ENCODE data around the gene OR7C1.
"Not testable (repeated sequence)": the region's sequence is repeated elsewhere in the genome, so short reads cannot be mapped to it uniquely, and the experiment has no call there.

Gene OR7C1

DNA sequence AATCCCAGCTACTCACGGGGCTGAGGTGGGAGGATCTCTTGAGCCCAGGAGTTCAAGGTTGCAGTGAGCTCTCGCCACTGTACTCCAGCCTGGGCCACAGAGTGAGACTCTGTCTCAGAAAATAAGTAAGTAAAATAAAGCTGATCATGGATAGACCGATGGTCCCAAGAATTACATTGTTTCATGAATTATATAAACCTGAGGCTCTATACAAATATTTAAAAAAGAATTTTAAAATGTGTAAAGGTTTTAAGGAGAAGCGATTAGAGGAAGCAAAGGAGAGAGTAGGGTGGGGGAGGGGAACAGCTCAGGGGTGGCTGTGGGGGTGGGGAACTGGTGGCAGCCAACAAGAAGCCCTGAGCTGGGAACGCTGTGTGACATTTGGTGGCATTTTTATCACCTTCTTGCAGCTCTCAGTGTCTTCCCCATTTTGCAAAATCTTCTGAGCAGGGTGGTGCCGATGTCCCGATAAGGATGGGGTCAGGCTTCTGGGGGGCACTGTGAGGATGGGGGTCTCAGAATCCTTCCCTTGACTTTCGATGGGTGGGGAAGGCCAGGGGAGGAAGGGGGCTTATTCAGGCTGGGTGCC is 51.5 kb downstream of the OR7C1 start:
- DNase-seq = peak; percentile 35 to 42

DNA sequence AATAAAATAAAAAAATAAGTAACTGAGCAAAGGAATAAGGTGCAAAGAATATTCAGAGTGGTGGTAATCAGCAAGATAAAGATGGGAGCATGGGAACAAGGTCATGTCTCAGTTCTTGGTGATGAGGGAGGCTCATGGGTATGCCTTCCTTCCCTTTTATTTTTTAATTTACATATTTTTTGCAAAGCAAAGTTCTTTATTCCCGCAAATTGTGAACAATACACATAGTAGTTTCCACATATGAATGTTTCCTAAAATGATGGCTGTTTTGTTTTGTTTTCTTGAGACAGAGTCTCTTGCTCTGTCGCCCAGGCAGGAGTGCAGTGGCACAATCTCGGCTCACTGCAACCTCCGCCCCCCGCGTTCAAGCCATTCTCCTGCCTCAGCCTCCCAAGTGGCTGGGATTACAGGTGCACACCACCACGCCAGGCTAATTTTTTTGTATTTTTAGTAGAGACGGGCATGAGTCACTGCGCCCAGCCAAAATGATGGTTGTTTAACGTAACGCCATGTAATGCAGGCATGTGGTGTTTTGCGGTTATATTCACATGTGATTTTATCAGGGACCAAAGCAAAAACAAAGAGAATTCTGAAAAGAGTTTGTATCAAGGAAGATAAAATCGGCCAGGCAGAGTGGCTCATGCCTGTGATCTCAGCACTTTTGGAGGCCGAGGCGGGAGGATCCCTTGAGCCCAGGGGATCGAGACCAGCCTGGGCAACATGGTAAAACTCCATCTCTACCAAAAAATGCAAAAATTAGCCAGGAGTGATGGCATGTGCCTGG is 52.2 kb downstream of the OR7C1 start:
- DNase-seq = no peak

DNA sequence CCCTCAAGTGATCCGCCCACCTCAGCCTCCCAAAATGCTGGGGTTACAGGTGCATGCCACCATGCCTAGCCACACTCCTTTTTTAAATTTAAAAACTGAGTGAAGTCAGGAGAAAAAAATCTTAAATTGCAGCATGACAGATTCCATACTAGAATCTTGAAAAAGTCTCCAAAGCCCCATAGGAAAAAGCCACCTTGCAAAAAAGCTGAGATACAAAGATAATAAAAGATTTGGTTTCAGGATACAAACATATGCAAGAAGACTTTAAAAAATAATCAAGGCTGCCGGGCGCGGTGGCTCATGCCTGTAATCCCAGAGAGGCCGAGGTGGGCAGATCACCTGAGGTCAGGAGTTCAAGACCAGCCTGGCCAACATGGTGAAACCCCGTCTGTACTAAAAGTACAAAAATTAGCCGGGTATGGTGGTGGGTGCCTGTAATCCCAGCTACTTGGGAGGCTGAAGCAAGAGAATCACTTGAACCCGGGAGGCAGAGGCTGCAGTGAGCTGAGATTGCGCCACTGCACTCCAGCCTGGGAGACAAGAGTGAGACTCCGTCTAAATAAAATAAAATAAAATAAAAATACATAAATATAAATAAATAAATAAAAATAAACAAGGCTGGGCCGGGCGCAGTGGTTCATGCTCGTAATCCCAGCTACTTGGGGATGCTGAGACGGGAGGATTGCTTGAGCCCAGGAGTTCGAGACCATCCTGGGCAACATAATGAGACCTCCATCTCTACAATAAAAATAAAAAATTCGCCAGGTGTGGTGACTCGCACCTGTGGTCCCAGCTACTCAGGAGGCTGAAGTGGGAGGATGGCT is 53.1 kb downstream of the OR7C1 start:
- not testable (repeated sequence) for DNase-seq

DNA sequence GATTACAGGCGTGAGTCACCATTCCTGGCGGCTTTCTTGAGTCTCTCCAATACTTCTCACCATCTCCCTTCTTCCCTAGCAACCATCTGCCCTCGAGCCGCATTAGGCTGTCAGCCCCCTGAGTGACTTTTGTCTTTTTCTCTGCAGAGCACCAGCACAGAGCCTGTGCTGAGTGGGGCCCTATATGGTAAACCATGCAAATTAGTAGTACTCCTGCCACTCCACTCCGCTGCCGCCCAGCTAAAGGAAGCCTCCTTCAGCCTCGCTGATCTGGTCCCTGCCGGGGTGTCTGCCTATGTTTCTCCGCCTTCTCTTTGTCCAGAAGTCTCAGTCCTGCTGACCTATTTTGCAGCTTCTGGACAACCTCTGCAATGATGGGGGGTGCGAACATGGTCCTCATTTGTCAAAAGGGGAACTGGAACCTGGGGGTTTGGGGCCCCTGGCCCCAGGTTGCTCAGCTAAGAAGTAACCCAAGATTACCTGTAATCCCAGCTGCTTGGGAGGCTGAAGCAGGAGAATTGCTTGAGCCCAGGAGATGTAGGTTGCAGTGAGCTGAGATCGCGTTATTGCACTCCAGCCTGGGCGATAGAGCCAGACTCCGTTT is 54.3 kb downstream of the OR7C1 start:
- DNase-seq = not testable (repeated sequence)

DNA sequence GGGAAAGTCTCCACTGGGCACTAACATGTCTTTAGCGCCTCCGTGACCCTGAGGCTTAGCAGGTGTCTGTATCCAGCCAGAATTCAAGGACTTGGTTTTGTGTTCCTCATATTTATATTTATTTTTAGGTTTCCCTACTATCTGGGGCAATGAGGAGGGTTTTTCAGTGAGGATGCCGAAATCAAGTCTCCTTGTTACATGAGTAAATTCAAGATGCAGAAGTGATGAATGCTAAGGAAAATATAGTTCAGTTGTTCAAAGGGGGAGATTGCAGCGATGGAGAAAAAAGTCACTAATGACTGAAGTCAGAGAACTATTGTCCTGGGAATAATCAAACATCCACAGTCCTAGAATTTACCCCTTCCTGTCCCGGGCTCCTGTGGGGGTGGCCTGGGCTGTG is 55.8 kb downstream of the OR7C1 start:
- no peak for DNase-seq

DNA sequence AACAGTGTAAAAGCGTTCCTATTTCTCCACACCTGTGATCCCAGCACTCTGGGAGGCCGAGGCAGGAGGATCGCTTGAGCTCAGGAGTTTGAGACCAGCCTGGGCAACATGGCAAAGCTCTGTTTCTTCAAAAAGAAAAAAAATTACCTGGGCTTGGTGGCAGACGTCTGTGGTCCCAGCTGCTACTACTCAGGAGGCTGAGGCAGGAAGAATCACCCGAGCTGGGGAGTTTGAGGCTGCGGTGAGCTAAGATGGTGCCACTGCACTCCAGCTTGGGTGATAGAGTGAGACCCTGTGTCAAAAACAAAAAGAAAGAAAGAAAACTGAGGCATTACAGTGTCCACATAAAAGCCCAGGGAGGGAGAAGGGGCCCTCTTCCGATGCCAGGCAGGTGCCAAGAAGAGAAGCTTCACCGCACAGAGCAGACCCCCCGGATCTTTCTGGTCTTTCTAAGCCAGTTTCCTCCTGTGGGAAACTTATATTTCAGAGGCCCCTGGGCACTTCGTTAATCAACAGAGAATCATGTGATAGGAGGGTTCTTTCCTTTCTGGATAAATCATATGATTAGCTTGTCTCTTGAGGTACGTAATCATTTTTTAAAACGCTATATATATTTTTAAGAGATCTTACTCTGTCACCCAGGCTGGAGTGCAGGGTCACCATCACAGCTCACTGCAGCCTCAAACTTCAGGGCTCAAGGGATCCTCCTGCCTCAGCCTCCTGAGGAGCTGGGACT is 56.7 kb downstream of the OR7C1 start, which contains the start of gene ADGRE2:
TSS of gene ADGRE2 (minus strand) at position 451 of the 736 bp plus-strand sequence. CDS start 1,804 bp downstream, outside the sequence.
- DNase-seq = not testable (repeated sequence)

DNA sequence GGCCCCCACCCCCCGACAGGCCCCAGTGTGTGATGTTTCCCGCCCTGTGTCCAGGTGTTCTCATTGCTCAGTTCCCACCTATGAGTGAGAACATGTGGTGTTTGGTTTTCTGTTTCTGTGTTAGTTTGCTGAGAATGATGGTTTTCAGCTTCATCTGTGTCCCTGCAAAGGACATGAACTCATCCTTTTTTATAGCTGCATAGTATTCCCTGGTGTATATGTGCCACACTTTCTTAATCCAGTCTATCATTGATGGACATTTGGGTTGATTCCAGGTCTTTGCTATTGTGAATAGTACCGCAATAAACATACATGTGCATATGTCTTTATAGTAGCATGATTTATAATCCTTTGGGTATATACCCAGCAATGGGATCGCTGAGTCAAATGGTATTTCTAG is 57.3 kb downstream of the OR7C1 start:
- not testable (repeated sequence) for DNase-seq

DNA sequence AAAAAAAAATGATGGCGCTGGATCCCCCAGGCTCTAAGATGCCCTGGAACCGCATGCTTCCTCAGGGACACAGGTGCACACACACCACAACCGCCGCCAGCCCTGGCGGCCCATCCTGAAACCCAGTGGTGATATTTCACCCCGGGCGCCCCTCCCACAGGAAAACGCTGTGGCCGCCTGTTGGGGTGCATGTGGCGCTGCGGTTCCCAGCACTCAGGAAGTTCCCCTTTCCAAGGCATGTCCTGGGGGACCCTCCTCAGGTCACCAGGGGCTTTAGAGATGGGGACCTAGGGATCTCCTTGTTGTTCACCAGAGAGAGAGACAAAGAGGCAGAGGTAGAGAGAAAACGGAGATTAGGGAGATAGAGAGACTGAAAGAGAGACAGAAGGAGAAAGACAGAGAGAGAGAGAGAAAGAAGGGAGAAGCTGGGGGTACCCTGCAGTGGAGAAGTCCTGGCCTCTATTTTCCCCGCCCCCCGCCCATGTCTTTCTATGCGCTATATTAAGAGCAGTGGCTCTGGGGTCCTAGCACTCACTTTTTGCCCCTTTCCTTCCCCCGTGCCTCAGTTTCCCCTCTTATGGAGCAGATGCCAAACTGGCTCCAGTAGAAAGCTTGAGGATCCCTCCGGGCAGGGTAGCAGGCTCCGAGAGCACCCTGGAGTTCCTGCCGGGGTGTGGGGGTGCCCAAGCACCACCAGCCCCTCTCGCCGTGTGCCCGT is 59.0 kb downstream of the OR7C1 start:
- peak; percentile 52 to 55 for DNase-seq

DNA sequence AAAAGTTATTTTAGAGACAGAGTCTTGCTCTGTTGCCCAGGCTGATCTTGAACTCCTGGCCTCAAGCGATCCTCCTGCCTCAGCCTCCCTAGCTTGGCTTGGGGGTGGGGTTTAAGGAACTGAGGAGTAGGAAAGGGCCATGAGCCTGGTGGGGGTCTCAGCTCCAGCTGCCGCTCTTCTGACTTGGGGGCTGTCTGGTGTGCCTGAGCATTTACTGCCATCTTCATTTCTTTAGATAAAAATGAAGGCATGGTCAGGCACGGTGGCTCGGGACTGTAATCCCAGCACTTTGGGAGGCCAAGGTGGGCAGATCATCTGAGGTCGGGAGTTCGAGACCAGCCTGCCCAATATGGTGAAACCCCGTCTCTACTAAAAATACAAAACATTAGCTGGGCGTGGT is 59.7 kb downstream of the OR7C1 start:
- not testable (repeated sequence) for DNase-seq

DNA sequence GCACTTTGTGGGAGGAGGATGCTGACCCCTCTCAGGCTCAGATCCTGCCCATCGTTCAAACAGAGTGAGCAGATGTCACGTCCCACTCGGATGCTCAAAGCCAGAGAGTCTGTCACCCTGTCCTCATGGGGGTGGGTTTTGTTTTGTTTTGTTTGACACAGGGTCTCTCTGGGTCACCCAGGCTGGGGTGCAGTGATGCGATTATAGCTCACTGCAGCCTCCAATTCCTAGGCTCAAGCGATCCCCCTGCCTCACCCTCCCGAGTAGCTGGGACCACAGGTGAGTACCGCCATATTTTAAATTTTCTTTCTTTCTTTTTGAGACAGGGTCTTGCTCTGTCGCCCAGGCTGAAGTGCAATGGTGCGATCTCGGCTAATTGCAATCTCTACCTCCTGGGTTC is 60.6 kb downstream of the OR7C1 start:
- no peak for DNase-seq

DNA sequence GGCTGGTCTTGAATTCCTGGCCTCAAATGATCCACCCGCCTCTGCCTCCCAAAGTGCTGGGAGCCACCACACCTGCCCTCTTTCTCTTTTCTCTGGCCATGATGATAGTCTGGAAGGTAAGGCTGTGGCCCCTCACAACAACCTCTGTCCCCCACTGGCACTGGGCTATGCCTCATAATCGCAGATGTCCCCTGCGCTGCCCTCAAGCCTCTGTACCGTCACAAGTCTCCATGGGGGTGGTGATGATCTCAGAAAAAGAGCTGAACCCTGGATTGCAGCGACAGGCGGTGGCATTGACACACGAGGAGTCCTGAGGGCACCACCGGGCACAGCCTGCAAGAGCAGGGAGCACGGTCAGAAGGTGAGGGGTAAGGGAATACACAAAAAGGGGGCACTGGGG is 61.3 kb downstream of the OR7C1 start:
- not testable (repeated sequence) for DNase-seq

DNA sequence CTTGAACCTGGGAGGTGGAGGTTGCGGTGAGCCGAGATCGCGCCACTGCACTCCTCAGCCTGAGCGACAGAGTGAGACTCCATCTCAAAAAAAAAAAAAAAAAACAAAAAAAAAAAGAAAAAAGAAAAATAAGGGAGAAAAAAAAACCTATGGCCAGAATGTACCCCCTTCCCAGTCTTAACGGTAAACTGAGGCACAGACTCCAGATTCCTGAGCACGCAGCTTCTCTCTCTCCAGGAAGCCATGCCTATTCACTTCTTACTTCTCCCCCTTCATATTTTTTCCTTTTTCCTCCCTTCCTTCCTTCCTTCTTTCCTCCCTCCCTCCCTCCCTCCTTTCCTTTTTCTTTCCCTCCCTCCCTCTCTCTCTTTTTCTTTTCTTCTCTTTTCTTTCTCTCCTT is 62.0 kb downstream of the OR7C1 start:
- DNase-seq = no peak

DNA sequence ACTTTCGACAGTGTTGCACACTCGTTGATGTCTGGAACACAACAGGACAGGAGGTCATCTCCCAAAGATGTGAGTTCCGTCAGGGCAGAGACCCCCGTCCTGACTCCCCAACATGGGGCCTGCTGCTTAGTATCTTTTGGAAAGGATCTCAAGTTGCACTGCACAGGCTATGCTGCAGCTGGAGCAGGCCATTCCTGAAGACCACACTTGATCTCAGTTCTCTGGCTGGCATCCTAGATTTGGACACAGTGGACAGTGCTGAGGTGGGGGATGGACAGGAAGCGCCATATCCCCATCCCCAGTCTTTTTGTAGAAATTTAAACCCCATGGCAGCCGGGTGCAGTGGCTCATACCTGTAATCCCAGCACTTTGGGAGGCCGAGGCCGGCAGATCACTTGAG is 62.5 kb downstream of the OR7C1 start:
- DNase-seq = no peak

DNA sequence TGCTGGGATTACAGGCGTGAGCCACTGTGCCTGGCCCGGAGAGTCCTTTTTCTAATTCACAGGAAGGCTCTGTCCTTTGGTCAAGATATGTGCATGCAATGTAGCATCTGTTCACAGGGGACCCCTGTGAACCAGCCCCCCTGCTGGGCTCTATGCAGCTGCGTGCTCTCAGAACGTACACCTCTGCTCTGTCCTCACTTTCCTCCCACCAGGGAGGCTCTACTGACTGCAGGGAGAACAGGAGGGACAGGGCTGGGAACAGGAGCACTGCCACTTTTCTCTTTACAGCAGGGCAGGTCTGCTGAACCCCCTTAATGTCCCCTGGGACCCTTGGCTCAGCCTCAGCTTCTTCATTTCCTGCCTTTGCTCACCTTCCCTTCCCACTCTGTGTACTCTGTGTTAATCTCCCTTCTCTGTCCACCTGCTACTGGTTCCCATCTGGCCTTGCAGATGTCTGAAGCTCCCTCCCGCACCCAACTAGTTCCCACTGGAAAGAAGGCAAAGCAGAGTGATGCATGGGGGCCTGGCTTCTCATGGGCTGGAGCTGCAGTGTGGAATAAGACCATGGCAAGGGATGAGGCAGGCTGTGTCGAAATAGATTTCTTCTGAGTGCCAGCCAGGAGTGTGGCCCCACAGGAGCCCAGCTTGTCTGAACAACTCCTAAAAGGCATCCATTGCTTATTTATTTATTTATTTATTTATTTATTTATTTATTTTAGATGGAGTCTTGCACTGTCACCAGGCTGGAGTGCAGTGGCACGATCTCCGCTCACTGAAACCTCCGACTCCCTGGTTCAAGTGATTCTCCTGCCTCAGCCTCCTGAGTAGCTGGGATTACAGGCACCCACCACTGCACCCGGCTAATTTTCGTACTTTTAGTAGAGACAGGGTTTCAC is 63.8 kb downstream of the OR7C1 start:
- DNase-seq = no peak

DNA sequence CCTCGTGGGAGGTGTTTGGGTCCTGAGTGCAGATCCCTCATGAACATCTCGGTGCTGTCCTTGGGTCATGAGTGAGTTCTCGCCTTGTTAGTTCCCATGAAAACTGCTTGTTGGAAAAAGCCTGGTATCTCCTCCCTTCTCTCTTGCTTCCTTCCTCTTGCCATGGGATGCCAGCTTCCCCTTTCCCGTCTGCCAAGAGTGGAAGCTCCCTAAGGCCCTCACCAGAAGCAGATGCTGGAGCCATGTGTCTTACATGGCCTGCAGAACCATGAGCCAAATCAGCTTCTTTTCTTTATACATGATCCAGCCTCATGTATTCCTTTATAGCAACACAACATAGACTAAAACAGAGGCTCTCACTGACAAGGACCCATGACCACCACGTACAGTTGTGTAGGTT is 64.8 kb downstream of the OR7C1 start:
- no peak for DNase-seq

DNA sequence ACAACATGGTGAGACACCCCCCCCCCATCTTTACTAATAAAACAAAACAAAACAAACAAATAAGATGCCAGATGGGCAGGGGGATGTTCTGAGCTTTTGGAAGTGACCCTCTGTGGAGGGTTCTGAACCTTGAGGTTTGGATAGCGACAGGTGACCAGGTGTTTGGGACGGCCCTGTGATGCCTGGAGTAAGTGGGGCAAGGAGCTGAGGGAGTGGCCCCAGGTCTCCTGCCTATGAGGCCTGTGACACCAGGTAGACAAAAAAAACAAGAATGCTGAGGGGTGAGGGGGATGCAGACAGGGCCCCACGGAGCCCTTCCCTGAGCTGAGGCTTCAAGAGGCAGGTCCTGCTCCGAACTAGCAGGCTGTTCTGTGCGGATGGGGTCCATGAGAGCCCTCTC is 65.8 kb downstream of the OR7C1 start:
- no peak for DNase-seq

DNA sequence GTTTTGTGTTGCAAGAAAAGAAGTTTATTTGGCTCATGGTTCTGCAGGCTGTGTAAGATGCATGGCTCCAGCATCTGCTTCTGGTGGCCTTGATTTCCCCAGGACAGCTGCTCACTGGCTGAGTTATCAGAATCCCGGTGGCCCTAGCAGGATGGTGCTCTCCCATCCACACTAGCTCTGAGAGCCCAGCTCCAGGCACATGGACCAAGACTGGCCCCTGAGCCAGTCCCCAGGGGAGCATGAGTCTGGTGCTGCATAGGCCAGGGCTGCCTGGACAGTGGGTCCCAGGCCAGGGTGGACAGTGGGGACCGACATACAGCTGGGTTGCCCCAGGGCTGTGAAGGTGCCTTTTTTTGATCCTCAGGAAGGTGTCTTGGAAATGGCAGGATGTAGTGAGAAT is 67.0 kb downstream of the OR7C1 start:
- no peak for DNase-seq

DNA sequence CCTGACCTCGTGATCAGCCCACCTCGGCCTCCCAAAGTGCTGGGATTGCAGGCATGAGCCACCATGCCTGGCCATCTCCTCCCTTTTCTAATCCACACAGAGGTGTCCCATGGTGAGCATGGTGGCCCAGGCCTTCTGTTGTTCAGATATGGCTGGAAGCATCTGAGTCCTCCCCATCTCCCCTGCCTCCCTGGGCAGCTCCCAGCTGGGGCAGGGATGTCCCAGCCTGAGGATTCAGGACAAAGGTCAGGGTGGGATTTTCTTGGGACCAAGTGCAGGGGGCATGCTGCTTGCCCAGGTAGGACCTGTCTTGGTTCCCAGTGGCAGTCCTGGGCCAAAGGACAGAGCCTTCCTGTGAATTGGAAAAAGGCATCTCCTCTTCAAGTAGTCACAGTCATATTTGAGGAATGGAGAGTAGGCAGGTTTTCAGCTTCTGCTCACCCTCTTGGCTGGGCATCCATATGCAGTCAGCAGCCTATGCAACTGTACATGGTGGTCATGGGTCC is 67.5 kb downstream of the OR7C1 start:
- no peak for DNase-seq

DNA sequence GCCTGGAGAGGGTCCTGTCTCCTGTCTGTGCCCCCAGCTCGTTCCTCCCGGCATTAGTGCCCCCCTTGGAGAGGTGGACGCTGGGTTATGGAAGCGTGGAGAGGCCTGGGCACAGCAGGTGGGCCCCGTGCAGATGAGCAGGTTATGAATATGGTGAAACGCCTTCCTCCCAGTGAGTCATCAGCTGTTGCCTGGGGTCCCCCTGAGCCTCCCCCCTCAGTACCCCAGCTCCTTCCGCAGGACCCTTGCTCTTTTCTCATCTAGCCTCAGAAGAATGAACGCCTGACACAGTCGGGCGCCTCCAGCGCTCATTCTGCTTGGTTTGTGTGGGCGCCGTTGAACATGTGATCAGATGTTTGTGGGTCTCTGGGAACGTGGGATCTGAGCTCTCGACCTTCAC is 69.1 kb downstream of the OR7C1 start:
- not testable (repeated sequence) for DNase-seq

DNA sequence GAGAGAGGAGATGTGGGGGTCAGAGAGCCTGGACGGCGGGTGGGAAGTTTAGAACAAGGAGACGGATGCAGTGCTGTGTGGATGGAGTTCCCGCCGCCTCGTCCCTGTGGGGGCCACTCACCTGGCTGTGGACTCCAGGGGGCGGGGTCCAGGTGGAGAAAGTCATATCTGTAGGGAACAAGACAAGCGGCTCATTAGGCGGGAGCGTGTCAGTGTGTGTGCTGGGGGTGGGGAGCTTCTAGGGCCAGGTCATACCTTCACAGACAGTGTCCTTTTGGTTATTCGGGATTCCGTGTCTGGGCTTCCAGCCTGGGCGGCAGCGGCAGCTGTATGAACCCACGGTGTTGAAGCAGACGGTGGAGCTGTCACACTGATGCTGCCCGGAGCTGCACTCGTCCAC is 69.6 kb downstream of the OR7C1 start:
- not testable (repeated sequence) for DNase-seq

DNA sequence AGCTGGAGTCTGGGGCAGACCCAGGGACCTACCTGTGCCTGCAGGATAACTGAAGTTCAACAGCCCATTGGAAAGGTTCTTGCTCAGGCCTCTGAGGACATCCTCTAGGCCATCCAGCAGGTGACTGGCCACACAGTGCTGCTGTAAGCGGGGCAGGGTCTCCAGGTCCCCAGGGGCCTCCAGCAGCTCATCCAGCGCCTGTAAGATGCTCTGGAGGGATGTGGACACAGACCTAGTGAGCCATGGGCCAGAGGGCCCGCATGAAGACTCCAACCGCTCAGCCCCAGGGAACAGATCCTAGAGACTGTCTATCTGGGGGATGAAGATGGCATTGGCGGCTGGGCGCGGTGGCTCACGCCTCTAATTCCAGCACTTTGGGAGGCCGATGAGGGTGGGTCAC is 70.6 kb downstream of the OR7C1 start:
- DNase-seq = no peak

All from Kasumi-1 (cell line).